Medulla oblongata (tissue), 1 donor: ENCODE data around the gene CPLANE1.
"Not testable (repeated sequence)": the region's sequence is repeated elsewhere in the genome, so short reads cannot be mapped to it uniquely, and the experiment has no call there.

Experiments used
- DNase-seq: peaks from one replicate; pipeline ENCODE4 v3.0.0-alpha.2; 2015; ENCODE audit errors: extremely low spot score

The CPLANE1 gene

GRCh38 chr5:37248970-37249814 is at the start of gene CPLANE1:
Gene CPLANE1, minus strand, starts transcription at chr5:37249376. Its CDS starts 1,678 bp downstream, at chr5:37247698.
- peak; percentile 76 for DNase-seq

DNA sequence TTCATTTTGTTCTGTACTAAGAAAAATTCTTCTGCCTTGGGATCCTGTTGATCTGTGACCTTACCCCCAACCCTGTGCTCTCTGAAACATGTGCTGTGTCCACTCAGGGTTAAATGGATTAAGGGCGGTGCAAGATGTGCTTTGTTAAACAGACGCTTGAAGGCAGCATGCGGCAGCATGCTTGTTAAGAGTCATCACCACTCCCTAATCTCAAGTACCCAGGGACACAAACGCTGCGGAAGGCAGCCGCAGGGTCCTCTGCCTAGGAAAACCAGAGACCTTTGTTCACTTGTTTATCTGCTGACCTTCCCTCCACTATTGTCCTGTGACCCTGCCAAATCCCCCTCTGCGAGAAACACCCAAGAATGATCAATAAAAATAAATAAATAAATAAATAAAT is 47.1 kb upstream of the CPLANE1 start:
- not testable (repeated sequence) for DNase-seq

GRCh38 chr5:37283214-37283820 is 34.1 kb upstream of the CPLANE1 start:
- no peak for DNase-seq

DNA sequence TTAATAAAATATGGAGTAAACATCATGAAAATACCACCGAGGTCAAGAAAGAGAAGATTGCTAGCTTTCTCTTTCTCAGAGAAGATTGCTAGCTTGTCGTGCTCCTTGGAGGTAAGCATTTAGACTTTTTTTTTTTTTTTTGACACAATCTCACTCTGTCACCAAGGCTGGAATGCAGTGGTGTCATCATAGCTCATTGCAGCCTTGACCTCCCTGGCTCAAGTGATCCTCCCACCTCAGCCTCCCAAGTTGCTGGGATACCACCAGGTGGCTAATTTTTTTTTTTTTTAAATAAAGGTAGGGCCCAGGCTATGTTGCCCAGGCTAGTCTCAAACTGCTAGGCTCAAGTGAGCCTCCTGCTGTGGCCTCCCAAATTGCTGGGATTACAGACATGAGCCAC is 26.3 kb upstream of the CPLANE1 start:
- no peak for DNase-seq

GRCh38 chr5:37272511-37272910 is 23.3 kb upstream of the CPLANE1 start:
- DNase-seq: no peak

- DNase-seq: not testable (repeated sequence)
Measured at GRCh38 chr5:37268100-37268499, 18.9 kb upstream of the CPLANE1 start.

DNA sequence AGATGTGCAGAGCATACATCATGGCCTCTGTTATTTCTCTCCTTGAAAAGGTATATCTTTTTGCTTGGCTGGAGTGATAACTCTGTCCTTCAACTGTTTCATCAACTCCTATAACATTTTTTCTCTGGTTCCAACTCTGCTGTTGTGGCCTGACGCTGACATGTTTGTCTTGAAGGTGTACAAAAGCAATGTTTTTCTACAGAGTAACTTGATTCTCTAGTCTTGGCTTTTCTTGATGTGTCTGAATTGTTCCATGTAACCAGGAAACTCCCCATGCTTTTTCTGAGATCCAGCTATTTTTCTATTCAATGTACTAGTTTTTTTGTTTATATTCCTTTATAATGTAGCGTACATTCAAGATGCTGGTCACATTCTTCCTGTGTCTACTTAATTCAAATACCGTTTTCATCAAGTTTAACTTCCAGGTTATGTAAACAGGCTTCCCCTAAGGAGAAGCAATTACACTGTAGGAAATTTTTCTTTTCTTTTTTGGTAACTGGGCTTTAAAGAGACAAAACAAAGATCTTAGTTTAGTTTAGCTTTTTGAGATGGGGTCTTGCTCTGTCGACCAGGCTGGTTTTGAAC is 6.7 kb upstream of the CPLANE1 start:
- no peak for DNase-seq

DNA sequence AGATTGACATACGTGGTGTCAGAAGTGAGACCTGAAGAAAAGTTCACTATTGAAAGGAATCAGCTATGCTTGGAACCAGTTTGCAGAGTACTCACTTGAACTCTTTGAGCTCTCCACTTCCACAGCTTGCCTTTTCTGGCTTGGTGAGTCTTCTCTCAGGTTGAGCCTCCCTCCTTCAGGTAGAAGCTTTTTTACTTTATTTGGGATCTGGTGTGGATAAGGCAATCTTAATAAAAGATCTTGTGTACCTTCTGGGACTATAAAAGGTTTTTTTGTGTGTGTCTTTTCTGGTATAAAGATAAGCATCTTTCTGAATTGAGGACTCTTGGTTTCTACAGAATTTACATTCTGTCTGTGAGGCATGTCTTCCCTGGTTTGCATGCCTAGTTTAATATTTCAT is 5.4 kb upstream of the CPLANE1 start:
- no peak for DNase-seq

GRCh38 chr5:37251665-37252064 is 2.5 kb upstream of the CPLANE1 start:
- DNase-seq: no peak

- DNase-seq: no peak
Measured at GRCh38 chr5:37249815-37250164, 614 bp upstream of the CPLANE1 start.

DNA sequence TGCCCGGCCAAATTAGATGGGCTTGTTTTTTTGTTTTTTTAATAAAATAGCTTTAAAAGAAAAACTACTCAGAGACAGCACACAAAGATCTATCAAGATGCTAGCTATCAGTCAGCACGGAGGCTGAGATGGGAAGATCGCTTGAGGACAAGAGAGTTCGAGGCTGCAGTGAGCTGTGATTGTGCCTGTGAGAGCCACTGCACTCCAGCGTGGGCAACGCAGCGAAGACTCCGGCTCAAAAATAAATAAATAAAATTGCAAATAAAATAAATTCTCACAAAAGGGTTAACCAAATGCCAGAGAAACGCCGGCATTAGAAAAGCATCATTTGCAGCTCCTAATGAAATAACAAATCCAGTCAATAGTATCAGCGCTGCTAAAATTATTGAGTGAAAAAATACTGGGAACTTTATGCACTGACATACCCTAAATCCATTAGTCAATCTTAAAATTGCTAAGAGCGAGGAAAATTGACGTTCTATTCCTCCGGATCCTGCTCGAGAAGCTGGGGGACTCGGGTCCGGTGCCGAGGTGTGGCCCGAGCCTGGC is 681 bp downstream of the CPLANE1 start:
- DNase-seq: peak; percentile 7

GRCh38 chr5:37247496-37247895 is 1.7 kb downstream of the CPLANE1 start:
- DNase-seq: no peak

DNA sequence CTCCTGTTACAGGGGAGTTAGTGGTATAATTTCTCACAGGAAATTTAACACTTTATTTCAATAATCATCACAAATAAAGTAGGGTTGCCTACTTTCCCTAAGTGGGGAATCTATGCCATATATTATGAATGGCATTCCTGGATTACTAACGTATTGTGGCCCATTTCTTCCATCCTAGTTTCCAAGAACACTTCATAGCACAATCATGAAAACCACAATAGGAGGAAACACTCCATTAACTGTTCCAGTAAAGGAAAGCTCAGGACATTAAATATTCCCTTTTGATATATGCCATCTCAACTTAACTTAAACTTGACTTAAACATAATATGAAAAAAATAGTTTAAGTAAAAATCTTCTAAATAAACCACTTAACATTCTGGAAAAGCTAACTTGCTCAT is 2.1 kb downstream of the CPLANE1 start:
- DNase-seq: no peak

GRCh38 chr5:37234288-37234687 is 14.9 kb downstream of the CPLANE1 start:
- DNase-seq: no peak

GRCh38 chr5:37226377-37226776 is 22.8 kb downstream of the CPLANE1 start:
- no peak for DNase-seq

DNA sequence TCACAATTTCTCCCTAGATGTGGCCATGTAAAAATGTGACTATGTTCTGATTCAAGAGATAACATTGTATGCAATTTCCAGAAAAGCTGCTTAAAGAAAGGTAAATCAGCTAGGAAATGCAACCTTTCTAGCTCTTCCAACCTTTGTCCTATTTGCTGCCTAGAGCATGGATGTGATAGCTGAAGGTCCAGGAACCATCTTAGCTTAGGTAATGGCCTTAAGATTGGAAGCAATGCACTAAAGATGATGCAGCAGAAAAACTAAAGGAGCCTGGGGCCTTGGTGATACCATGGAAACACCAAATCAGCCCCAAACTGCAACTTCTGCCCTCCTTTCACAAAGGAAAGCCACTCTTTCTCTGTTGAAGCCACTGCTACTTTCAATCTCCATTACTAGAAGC is 27.0 kb downstream of the CPLANE1 start:
- no peak for DNase-seq

GRCh38 chr5:37220426-37220825 is 28.8 kb downstream of the CPLANE1 start:
- DNase-seq: not testable (repeated sequence)

GRCh38 chr5:37219384-37219783 is 29.8 kb downstream of the CPLANE1 start:
- not testable (repeated sequence) for DNase-seq

DNA sequence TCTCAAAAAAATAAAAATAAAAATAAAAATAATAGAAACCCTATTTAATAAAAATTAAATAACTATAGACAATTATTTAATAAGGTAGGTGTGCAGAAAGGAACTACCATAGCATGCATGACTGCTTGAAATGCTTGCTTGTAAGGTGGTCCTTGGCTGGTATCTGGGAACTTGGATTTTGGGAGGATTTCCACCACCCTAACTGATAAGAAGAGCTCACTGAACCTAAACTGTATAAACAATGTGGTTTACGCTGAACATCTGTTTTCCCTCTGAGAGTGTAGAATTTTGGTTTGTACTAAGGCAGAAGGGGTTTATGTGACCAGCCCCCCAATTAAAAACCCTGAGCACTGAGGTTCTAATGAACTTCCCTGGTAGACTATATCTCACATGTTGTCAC is 31.2 kb downstream of the CPLANE1 start:
- no peak for DNase-seq

GRCh38 chr5:37214550-37214949 is 34.6 kb downstream of the CPLANE1 start:
- DNase-seq: no peak

- no peak for DNase-seq
Measured at GRCh38 chr5:37212096-37212495, 37.1 kb downstream of the CPLANE1 start.

DNA sequence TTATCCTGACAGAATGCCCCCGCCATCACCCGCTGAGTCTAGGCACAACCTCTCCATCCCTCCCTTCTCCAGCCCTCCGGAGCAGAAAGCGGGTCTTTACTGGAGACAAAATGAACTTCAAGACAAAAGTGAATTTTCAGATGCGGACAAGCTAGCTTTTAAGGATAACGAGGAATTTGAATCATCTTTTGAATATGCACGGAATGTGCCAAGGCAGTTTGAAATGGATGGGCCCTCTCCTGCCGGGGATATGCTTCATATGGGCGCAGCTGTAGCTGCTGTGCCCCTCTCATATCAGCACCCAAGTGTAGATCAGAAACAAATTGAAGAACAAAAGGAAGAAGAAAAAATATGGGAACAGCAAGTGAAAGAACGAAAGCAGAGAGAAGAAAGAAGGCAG is 37.5 kb downstream of the CPLANE1 start:
- no peak for DNase-seq
